GM23338 (cell line): Measurements from ENCODE around the gene LMO1. TPM values are rescaled to one million over a fixed set of nuclear protein-coding genes. Genes with fewer than 3 reads are reported as not detected.

Experiments
- ATAC-seq: fragments of 200-7000 bp; cut with Tn5 transposase; 3 replicates; pipeline ENCODE4 v1.9.1; 2020
- DNase-seq: peaks from one replicate; pipeline ENCODE4 v3.0.0-alpha.2; 2015; ENCODE audit warnings: low spot score
- H2AFZ ChIP-seq: fragments of 200-600 bp; sonication (generic); 2 replicates; pipeline ENCODE4 v1.8.0; 2016; ENCODE audit warnings: antibody characterized with exemption, mild to moderate bottlenecking, moderate library complexity
- H3F3A ChIP-seq: fragments of 200-600 bp; sonication (generic); replicated peaks from 2 replicates; pipeline ENCODE4 v1.8.0; 2017; ENCODE audit warnings: antibody characterized with exemption, mixed run types, low read depth
- H3K27ac ChIP-seq: fragments of 200-600 bp; sonication (generic); 2 replicates; pipeline ENCODE4 v1.6.1; 2016; ENCODE audit warnings: low read depth
- H3K27me3 ChIP-seq: fragments of 200-600 bp; sonication (generic); 2 replicates; pipeline ENCODE4 v1.8.0; 2016; ENCODE audit warnings: mild to moderate bottlenecking, mixed run types, moderate library complexity; ENCODE audit not compliant: insufficient read depth
- H3K36me3 ChIP-seq: fragments of 200-600 bp; sonication (generic); 2 replicates; pipeline ENCODE4 v1.8.0; 2016; ENCODE audit warnings: mild to moderate bottlenecking; ENCODE audit not compliant: insufficient read depth
- H3K4me1 ChIP-seq: fragments of 200-600 bp; sonication (generic); 2 replicates; pipeline ENCODE4 v1.8.0; 2016; ENCODE audit warnings: mild to moderate bottlenecking, moderate library complexity; ENCODE audit not compliant: insufficient read depth
- H3K4me2 ChIP-seq: fragments of 200-600 bp; sonication (generic); 2 replicates; pipeline ENCODE4 v1.7.1; 2017; ENCODE audit warnings: mixed run types
- H3K4me3 ChIP-seq: fragments of 200-600 bp; sonication (generic); 2 replicates; pipeline ENCODE4 v1.6.1; 2016; ENCODE audit warnings: mixed run types
- H3K79me2 ChIP-seq: fragments of 200-600 bp; sonication (generic); replicated peaks from 2 replicates; pipeline ENCODE4 v1.8.0; 2017; ENCODE audit warnings: mild to moderate bottlenecking; ENCODE audit not compliant: insufficient read depth
- H3K9me2 ChIP-seq: fragments of 200-600 bp; sonication (generic); 2 replicates; pipeline ENCODE4 v1.8.0; 2017; ENCODE audit not compliant: insufficient read depth
- H4K20me1 ChIP-seq: fragments of 200-600 bp; sonication (generic); replicated peaks from 2 replicates; pipeline ENCODE4 v1.8.0; 2017; ENCODE audit warnings: mild to moderate bottlenecking; ENCODE audit not compliant: insufficient read depth
- H3K27ac Mint-ChIP-seq: 2 replicates; pipeline ENCODE4 v1.8.0; 2020; ENCODE audit warnings: inconsistent platforms, mild to moderate bottlenecking, moderate library complexity, mixed read lengths
- H3K27me3 Mint-ChIP-seq: 3 replicates; pipeline ENCODE4 v1.8.0; 2022; ENCODE audit warnings: low read depth, mild to moderate bottlenecking, moderate library complexity, mixed read lengths, inconsistent platforms; ENCODE audit not compliant: insufficient read depth, poor library complexity
- H3K36me3 Mint-ChIP-seq: 3 replicates; pipeline ENCODE4 v1.8.0; 2021; ENCODE audit warnings: low read depth, mild to moderate bottlenecking, inconsistent platforms, moderate library complexity, mixed read lengths
- H3K4me1 Mint-ChIP-seq: 3 replicates; pipeline ENCODE4 v1.8.0; 2020; ENCODE audit warnings: mild to moderate bottlenecking, inconsistent platforms, mixed read lengths
- H3K4me3 Mint-ChIP-seq: 3 replicates; pipeline ENCODE4 v1.8.0; 2021; ENCODE audit warnings: moderate library complexity, mild to moderate bottlenecking, inconsistent platforms, mixed read lengths
- H3K9me3 Mint-ChIP-seq: 3 replicates; pipeline ENCODE4 v1.8.0; 2020; ENCODE audit warnings: moderate library complexity, mild to moderate bottlenecking, inconsistent platforms, mixed read lengths
- ETS1 ChIP-seq: IDR thresholded peaks from 2 replicates; pipeline ENCODE4 v1.6.1; 2016; ENCODE audit warnings: antibody characterized with exemption
- EZH2 ChIP-seq: fragments of 200-600 bp; sonication (generic); IDR thresholded peaks from one replicate; pipeline ENCODE4 v1.8.0; 2017; ENCODE audit warnings: antibody characterized with exemption, mild to moderate bottlenecking, low read depth; ENCODE audit not compliant: unreplicated experiment
- EZH2phosphoT487 ChIP-seq: fragments of 200-600 bp; sonication (generic); IDR thresholded peaks from one replicate; pipeline ENCODE4 v1.8.1; 2018; ENCODE audit warnings: antibody characterized with exemption; ENCODE audit not compliant: unreplicated experiment
- JUNB ChIP-seq: IDR thresholded peaks from one replicate; pipeline ENCODE4 v1.6.1; 2016; ENCODE audit warnings: antibody characterized with exemption; ENCODE audit not compliant: unreplicated experiment
- POLR2AphosphoS5 ChIP-seq: IDR thresholded peaks from 2 replicates; pipeline ENCODE4 v1.6.1; 2016; ENCODE audit warnings: antibody characterized with exemption, low read depth
- REST ChIP-seq: IDR thresholded peaks from one replicate; pipeline ENCODE4 v1.6.1; 2018; ENCODE audit warnings: antibody characterized with exemption; ENCODE audit not compliant: unreplicated experiment
- ZNF331 ChIP-seq: fragments of 250-450 bp; sonication (Bioruptor Pico); IDR thresholded peaks from 2 replicates; pipeline ENCODE4 v1.5.0; 2020; ENCODE audit warnings: low read depth, mild to moderate bottlenecking, moderate library complexity
- polyA plus RNA-seq: library from polyadenylated mRNA; unstranded; fragments of >200 nt; fragmentation: Nextera tagmentation; extraction: Ambion mirVana; gene quantifications from 2 replicates; pipeline ENCODE4 v1.2.1, GENCODE V29; 2016
- total RNA-seq: library from RNA; depleted of rRNA; stranded (reverse); fragments of >200 nt; shearing (Covaris generic); gene quantifications from 2 replicates; pipeline ENCODE4 v1.2.3, GENCODE V29; 2014
- TF ChIP-seq, protein P1 (sequence below), 2 experiments: fragments of 200-600 bp in 1 of 2; sonication (generic) in 1 of 2; conservative IDR thresholded peaks; 2 replicates each; pipeline versions ENCODE4 v1.5.1 to v1.6.1; 2016 to 2017; ENCODE audit warnings: antibody characterized with exemption in 2 of 2, low read depth in 2 of 2, mild to moderate bottlenecking in 2 of 2, moderate library complexity in 1 of 2

Gene LMO1
- total and polyA plus RNA-seq, 2 experiments from 2014 or later: 0.40 TPM; not detected in 1

GRCh38 chr11:8288824-8289491 lies 25.3 kb upstream of the LMO1 start:
- Histone ChIP-seq H4K20me1 (no peaks in the 10 kb centered on the region), H3K36me3 (no peaks in the 10 kb centered on the region), H3K4me2 (no peak overlapping the region), H3K79me2 (no peaks in the 10 kb centered on the region), H3K27me3 (peaks cover 4% of the 10 kb centered on the region; the same call in 1 of the 2 replicates), H3F3A (0 out of 2 replicates have a peak, but pooled peaks cover 3% of the 10 kb centered on the region), H3K4me1 (peaks cover 3% of the 10 kb centered on the region; the same call in 1 of the 2 replicates), H3K9me2 (no peaks in the 10 kb centered on the region; the same call in 1 of the 2 replicates), H3K27ac (no peak overlapping the region), H2AFZ (no peak overlapping the region), H3K4me3 (no peak overlapping the region)
- DNase-seq: no peak
- H3K27me3 Mint-ChIP-seq: peaks cover 13% of the 10 kb centered on the region
- no peaks in the 10 kb centered on the region; the same call in 2 of the 3 replicates for H3K9me3 Mint-ChIP-seq
- no peak overlapping the region for H3K4me3 Mint-ChIP-seq
- H3K27ac Mint-ChIP-seq: no peak overlapping the region
- no peaks in the 10 kb centered on the region for H3K36me3 Mint-ChIP-seq
- H3K4me1 Mint-ChIP-seq: peaks cover 16% of the 10 kb centered on the region
- ATAC-seq: no peak
- TF ChIP-seq EZH2phosphoT487 (no peak), JUNB (no peak), EZH2 (no peak), POLR2AphosphoS5 (no peak), ZNF331 (CRISPR knock-in tag) (no peak), ETS1 (no peak)

GRCh38 chr11:8288166-8288772 lies 24.6 kb upstream of the LMO1 start:
- Histone ChIP-seq H3K4me1 (peaks cover 6% of the 10 kb centered on the region; the same call in 1 of the 2 replicates), H3K27ac (no peak overlapping the region), H3K36me3 (no peaks in the 10 kb centered on the region), H4K20me1 (no peaks in the 10 kb centered on the region), H3K79me2 (no peaks in the 10 kb centered on the region), H2AFZ (no peak overlapping the region), H3K4me3 (no peak overlapping the region), H3F3A (0 out of 2 replicates have a peak, but pooled peaks cover 5% of the 10 kb centered on the region), H3K4me2 (no peak overlapping the region), H3K27me3 (peaks cover 9% of the 10 kb centered on the region), H3K9me2 (no peaks in the 10 kb centered on the region; the same call in 1 of the 2 replicates)
- H3K4me1 Mint-ChIP-seq: peaks cover 16% of the 10 kb centered on the region
- no peaks in the 10 kb centered on the region; the same call in 2 of the 3 replicates for H3K9me3 Mint-ChIP-seq
- no peak for TF ChIP-seq REST
- TF ChIP-seq, protein P1, sequence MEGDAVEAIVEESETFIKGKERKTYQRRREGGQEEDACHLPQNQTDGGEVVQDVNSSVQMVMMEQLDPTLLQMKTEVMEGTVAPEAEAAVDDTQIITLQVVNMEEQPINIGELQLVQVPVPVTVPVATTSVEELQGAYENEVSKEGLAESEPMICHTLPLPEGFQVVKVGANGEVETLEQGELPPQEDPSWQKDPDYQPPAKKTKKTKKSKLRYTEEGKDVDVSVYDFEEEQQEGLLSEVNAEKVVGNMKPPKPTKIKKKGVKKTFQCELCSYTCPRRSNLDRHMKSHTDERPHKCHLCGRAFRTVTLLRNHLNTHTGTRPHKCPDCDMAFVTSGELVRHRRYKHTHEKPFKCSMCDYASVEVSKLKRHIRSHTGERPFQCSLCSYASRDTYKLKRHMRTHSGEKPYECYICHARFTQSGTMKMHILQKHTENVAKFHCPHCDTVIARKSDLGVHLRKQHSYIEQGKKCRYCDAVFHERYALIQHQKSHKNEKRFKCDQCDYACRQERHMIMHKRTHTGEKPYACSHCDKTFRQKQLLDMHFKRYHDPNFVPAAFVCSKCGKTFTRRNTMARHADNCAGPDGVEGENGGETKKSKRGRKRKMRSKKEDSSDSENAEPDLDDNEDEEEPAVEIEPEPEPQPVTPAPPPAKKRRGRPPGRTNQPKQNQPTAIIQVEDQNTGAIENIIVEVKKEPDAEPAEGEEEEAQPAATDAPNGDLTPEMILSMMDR (conservative IDR thresholded peaks at IDR 0.05; ENCODE audit: low read depth in 2 of 2): no peak
- TF ChIP-seq EZH2: no peak
- no peak overlapping the region for H3K4me3 Mint-ChIP-seq
- DNase-seq: no peak
- no peaks in the 10 kb centered on the region for H3K36me3 Mint-ChIP-seq
- peaks cover 13% of the 10 kb centered on the region for H3K27me3 Mint-ChIP-seq
- no peak overlapping the region for H3K27ac Mint-ChIP-seq
- ATAC-seq: no peak
